Body of pancreas (tissue), 4 donors: Measurements from ENCODE around the gene NFATC2.

Experiments used
- CTCF ChIP-seq, 7 experiments: fragments of 450-650 bp in 4 of 7; fragments of 200-600 bp in 3 of 7; sonication (generic) in 3 of 7; IDR thresholded peaks; one replicate each; pipeline ENCODE4 v1.5.1; 2016 to 2019; ENCODE audit warnings: antibody characterized with exemption in 7 of 7
- POLR2A ChIP-seq, 3 donors: fragments of 450-650 bp; IDR thresholded peaks; one replicate each; pipeline ENCODE4 v1.6.1; 2016; ENCODE audit warnings: antibody characterized with exemption in 3 of 3, mild to moderate bottlenecking in 2 of 3

GRCh38 chr20:51545515-51545914 is 3.0 kb upstream of the NFATC2 start:
- TF ChIP-seq POLR2A (IDR thresholded peaks at IDR 0.05) (no peak), CTCF (IDR thresholded peaks at IDR 0.05) (no peak)
